DMS 273 treated with DMSO at 0.1 percent for 48 hours (cell line): ENCODE measurements around the gene LLGL2.
"Not testable (repeated sequence)": the region's sequence is repeated elsewhere in the genome, so short reads cannot be mapped to it uniquely, and the experiment has no call there.

Source experiments
- DNase-seq: peaks from one replicate; lab custom pipeline; 2025; lab: John Stamatoyannopoulos, UW

Gene LLGL2

DNA sequence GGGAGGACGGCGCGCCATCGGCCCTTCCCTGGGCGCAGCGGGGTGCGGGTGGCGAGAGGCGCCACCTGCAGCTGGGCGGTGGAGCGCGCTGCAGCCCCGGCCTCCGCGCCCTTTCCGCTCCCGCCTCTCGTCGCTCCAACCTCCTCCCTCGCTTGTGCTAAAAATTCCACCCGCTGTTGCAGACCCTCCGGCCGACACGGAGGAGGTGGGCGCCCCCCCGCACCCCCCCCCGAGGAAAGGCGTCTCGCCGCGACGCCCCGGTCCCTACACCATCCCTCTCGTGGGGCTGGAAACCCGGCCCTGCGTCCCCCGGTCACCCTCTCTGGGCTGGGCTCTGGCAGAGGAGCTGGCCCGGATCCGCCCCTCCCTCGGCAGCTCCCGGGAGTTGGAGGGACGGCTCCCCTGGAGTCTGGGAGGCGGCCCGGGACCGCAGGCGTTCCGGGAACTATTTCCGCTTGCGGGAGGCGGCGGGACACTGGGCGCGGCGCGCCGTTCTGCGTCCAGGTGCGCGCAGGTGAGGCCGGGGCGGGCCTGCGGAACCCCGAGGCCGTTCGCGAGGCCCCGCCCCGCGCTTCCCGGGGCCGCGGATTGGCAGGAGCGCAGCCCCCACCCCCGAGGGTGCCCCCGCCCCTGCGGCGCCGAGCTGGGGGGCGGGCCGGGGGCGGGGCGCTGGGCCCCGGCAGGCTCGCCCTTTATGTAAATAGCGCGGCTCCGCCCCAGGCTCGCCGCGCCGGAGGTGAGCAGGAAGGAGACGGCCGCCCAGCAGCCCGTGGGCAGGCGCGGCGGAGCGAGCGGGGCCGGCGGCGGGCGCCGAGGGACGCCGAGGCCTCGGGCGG lies at the start of gene LLGL2:
LLGL2 (plus strand) TSS at position 728 of the 836 bp plus-strand sequence. CDS start 17,730 bp downstream, outside the sequence.
- peak; percentile 45 for DNase-seq

DNA sequence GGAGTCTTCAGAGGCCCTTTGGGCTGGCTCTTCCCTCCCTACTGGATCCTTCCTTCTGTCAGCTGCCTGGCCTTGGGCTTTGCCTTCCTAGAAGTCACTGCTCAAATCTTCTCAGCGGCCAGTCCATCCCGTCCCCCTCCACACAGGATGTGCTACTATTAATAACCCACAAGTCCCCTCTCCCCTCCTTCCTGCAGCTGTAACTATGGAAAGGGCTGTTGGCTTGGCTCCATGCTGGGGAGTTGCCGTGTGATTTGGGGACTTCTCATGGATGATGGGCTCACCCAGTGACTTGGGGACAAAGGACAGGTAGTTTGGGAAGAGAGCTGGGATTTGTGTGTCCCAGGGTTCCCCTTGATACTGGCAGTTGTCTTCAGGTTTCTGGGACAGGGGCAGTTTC lies 49.6 kb upstream of the LLGL2 start:
- no peak for DNase-seq

DNA sequence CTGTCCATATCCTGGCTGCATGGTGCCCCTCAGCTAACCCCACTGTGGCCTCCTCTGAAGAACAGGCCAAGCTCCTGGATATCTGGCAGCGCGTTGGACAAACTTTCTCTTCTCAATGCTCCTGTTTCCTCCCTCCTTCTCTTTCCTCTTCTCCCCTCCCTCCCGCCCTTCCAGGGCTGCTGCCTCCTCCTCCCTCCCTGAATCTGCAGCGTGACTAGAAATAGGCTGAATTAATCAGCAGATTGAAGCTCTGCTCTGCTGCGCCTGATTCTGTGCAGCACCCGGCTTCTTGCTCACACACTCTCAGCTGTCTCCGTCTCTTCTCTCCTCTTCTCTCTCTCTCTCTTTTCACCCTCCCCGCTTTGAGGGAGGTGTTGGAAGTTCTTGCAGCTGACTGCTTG lies 49.2 kb upstream of the LLGL2 start:
- no peak for DNase-seq

DNA sequence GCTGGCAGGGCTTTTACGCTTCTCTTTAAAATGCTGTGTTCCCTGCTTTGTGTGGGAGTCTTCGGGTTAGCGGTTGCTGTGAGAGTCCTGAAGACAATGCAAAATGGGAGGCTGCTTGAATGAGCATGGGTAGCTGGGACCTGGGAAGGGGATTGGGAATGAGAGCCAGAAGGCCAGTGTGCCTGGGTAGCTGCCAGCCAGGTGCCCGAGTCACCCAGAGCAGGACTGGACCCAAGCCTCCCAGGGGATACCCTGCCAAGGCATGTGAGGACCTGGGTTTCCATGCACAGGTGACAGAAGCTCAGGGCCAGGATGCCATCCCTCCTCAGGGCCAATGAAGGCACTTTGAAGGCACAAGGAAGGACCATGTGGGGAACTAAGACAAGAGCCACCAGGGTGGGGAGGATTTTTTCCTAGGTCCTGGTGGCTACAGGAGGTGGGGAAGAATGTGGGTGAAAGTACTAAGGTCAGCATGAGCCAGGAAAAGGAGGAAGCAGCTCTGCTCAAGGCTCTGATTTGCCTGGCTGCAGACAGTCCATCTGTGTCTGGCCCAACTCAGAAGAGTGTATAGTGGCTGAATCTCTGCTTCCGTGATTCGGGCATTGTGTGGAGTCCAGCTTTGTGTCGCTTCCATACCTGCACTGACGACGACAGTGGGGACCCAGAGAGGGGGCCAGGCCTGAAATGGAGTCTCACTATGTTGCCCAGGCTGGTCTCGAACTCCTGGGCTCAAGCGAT lies 48.6 kb upstream of the LLGL2 start:
- no peak for DNase-seq

DNA sequence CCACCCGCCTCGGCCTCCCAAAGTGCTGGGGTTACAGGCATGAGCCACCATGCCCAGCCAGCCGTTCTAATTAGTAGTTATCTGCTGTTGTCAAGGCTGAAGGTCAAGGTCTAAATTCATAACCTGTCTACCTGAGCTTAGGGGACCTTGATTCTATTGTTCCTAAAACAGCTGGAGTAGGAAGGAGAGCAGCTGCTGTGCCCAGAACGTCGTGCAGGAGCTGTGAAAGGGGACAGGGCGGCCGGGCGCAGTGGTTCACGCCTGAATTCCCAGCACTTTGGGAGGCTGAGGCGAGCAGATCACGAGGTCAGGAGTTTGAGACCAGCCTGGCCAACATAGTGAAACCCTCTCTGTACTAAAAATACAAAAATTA lies 48.0 kb upstream of the LLGL2 start:
- not testable (repeated sequence) for DNase-seq

DNA sequence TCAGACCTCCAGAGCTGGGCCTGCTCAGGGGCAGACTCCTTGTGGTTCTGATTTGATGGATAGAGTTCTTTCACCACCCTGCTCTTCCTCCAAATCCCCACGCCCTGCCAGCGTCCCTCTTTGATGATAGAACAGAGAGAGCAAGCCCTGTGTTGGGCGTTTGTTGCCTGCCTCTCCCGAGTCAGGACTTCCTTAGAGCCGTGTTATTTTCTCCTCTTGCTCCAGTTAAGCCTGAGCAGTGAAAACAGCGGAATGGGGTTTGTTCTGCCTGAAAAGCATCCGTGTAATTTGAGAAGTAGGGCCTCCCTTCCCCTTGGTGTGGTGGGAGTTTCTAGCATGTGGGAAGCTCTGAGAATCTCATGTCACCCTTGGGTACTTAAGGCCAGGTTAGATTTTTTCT lies 47.0 kb upstream of the LLGL2 start:
- DNase-seq = no peak

DNA sequence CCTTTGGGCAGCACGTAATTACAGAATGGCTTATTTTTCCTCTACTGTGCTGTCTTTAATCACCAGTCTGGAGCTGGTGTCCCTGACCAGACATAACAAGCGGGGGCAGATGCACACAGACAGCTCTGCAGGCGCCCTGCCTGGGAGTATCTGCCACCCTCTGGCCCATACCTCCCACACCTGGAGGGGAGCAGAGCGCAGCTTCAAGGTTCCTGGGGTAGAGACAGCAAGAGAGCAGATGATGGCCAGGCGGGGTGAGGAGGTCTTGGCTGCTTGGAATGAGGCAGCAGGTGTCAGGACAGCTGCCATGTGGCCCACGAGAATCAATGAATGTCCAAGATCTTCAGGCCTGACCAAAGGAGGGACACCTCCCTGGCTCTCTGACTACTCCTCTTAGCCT lies 45.2 kb upstream of the LLGL2 start:
- no peak for DNase-seq

DNA sequence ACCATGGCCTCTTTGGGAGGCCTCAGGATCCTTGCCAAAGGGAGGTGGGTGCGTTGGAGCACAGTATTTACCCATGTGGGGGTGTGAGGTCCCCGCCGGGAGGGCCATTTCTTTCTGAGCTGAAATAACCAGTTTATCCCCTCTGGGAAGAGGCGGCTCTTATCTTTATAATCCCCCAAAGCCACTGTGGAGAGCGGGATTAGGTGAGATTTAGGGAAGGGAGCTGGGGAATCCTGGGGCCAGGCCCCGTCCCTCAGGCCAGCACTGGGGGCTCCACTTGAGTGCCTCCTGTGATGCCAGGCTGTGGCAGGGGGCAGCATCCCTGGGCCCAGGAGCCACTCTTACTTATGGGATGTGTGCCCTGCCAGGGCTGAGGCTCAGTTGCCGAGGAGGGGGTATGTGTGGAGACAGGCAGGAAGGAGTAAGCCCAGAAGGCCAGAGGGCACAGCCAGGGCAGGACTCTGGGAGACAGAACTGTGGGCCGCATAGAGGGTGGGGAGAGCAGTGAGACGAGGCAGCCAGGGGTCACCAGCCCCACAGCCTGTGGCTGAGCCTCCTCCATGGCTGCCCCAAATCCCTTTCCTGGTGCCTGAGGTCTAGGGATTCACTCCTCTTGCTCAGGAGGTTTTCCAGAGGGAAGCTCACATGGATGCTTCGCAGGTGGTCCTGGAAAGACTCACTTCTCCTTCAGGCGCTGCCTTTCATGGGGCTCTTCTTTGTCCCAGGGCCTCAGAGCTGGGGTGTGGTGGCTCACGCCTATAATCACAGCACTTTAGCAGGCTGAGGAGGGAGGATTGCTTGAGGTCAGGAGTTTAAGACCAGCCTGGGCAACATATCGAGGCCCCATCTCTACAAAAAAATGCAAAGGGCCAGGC lies 44.1 kb upstream of the LLGL2 start:
- no peak for DNase-seq

GRCh38 chr17:75482098-75482942 lies 43.2 kb upstream of the LLGL2 start:
- DNase-seq = no peak

- DNase-seq = no peak
These were observed 39.8 kb upstream of the LLGL2 start for GRCh38 chr17:75485688-75486087.

- no peak for DNase-seq
These were observed 39.3 kb upstream of the LLGL2 start for GRCh38 chr17:75486151-75486550.

GRCh38 chr17:75486951-75487350 lies 38.5 kb upstream of the LLGL2 start:
- no peak for DNase-seq

GRCh38 chr17:75487351-75488070 lies 38.0 kb upstream of the LLGL2 start:
- no peak for DNase-seq

- DNase-seq = no peak
These were observed 36.6 kb upstream of the LLGL2 start for GRCh38 chr17:75488693-75489510.

DNA sequence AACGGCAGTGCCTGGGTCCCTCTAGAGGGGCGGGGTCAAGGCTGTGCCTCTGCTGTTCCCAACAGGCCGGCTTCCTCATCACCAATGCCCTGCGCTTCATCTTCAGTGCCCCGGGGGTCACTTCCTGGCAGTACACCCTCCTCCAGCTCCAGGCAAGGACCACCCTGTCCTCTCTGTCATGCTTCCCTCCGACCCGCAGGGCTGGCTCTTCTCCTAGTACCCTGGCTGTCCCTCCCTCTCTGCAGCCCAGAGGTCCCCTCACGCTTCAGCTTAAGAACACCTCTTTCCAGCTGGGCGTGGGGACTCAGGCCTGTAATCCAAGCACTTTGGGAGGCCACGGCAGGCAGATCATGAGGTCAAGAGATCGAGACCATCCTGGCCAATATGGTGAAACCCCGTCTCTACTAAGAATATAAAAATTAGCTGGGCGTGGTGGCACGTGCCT lies 36.0 kb upstream of the LLGL2 start:
- no peak for DNase-seq

GRCh38 chr17:75490173-75490743 lies 35.2 kb upstream of the LLGL2 start:
- DNase-seq = no peak

DNA sequence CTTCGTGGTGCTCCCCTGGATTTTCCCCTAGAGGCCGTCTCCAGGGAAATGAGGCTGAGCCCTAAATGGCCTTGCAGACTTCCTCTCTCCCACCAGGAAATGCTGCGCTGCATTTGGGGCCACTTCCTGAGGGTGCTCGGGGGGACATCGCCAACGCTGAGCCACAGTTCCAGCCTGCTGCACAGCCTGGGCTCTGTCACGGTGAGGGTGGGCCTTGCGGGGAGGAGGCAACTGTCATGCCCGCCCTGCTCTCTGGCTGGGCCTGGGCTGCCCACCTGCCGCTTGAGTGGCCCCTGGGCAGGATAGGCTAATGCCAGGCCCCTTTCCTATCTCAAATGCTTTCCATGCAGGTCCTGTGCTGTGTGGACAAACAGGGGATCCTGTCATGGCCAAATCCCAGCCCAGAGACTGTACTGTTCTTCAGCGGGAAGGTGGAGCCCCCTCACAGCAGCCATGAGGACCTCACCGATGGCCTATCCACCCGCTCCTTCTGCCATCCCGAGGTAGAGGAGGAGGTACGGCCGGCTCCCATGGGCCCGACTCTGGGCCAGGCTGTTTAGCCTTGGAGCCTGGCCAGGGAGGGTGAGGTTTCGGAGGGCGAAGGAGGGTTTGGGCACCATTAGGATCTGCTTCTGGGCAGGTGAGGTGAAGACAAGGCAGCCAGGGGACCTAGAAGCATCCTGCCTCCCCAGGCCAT lies 34.4 kb upstream of the LLGL2 start:
- no peak for DNase-seq

DNA sequence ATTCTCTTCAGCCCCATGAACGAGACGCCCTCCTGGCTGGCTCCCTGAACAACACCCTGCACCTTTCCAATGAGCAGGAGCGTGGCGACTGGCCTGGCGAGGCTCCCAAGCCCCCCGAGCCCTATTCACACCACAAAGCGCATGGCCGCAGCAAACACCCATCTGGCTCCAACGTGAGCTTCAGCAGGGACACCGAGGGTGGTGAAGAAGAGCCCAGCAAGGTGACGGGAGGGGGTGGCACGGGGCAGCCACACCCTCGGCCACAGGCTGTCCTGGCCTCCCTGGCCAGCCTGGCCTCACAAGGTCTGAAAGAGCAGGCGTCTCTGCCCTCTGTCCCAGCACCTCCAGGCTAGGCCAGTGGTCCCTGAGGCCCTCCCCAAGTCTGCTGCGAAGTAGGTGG lies 33.8 kb upstream of the LLGL2 start:
- DNase-seq = no peak
